ENCODE measurements around the gene RNF224.

The RNF224 gene

GRCh38 chr9:137226338-137227053 is 806 bp upstream of the RNF224 start:
- no peak for TF ChIP-seq CTCF (IDR thresholded peaks at IDR 0.05; ENCODE audit: extremely low read depth, missing control alignments)

DNA sequence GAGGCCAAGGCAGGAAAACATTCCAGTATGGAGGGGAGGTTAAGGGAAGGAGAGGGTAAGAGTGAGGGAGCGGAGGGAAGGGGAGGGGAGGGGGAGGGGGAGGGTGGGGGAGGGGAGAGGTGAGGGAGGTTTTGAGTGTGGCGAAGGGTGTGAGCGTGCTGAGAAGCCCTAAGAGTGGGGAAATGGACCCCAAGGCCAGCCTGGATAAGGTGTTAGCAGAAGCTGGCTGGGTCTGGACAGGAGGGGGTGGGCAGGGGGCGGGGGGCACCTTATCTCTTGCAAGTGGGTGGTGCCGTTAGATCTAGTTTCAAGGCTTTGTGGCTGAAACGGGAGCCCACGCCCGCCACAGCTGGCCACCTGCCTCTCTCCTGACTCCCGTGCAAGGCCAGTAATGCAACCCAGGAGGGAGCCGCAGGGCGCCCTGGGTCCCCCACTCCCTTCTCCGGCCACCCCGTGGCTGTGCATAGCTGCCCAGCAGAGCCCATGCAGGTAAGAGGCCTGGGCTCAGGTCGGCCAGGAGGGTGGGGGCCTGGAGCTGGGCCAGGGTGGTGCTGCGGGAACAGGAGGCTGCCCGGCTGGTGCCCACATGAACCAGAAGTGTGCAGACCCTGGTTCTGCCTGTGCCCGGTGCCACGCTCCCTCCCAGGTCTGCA is 677 bp downstream of the RNF224 start:
- no peak for TF ChIP-seq CTCF (IDR thresholded peaks at IDR 0.05; ENCODE audit: extremely low read depth, missing control alignments)
- DNase-seq (ENCODE audit: low spot score), result no peak

More at GRCh38 chr9:137226338-137227053, 806 bp upstream of the RNF224 start:
- DNase-seq (ENCODE audit: low spot score), result no peak

GRCh38 chr9:137228506-137228967 is 1.2 kb downstream of the RNF224 start:
- TF ChIP-seq CTCF (IDR thresholded peaks at IDR 0.05; ENCODE audit: extremely low read depth, missing control alignments), result no peak
- no peak for DNase-seq (ENCODE audit: low spot score)

DNA sequence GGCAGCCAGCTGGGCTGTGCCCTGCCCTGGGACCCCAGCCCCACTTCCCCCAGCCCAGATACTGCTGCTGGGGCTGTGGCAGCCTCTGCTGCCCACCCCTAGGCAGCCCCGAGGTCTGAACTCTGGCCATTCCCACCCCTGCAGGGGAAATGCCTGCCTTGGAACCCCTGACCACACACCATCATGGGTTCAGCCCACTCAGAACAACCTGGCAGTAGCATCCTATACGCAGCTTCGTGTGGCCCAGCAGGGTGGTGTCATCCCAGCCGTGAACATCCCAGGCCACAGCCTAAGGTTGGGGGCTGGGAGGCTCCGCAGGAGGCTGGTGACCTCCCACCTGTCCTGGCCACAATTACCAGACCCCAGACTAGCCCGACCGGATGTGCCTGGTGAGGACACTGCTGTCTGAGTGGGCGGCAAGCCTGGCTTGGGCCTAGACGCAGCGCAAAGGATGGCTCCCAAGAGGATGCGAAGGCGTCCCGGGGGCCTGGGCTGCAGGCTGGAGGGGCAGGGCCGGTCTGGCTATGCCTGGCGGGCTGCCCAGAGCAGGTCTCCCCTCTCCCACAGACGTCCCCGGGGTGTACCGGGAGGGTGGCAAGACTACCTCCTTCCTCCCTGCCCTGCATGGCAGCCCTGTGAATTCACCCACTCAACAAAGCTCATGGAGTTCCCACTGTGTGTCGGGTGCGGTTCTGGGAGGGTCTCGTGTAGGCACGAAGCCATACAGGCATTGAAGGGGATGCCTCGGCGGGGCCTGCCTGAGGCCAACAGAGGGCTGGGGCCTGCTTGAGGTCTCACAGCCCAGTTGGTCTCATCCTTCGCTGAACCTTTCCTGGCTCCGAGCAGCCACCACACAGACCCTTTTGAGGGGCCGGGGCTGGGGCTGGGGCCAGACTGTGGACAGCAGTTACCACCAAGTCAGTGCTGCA is 1.9 kb downstream of the RNF224 start:
- no peak for TF ChIP-seq CTCF (IDR thresholded peaks at IDR 0.05; ENCODE audit: extremely low read depth, missing control alignments)
- DNase-seq (ENCODE audit: low spot score), result no peak

DNA sequence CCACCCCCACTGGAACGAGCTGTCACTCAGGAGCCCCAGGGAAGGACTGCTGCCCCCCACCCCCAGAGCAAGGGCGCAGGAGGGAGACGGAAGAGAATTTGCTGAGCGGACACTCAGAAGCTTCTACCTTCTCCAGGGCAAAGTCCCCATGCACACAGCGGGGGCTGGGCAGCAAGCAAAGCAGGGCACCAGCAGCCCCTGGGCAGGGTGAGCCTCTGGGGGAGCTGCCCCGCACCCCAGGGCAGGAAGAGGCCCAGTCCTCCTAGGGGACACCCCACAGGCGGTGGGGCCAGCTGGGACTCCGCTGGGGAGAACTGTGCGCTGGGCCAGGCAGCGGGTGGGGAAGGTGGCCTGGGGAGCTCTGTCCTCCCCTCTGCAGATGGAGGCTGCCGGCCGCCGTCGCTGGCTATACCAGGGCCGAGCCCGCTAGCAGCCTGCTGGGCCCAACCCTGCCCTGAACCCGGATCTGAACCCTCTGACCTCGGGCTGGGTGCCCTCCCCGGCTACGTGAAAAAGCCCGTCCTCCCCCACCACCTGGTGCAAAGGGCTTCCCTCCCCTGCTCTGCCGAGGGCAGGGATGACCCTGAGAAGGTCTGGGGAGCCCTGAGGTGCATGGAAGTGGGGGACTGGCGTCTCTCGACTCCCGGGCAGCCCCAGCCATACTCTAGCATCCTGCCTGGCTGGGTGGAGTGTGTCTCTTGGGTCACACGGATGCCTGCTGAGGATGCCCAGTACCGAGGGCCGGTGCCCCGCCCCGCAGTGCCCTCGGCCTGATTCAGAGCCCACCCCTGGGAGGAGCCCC is 2.8 kb downstream of the RNF224 start:
- DNase-seq (ENCODE audit: low spot score), result no peak
- TF ChIP-seq CTCF (IDR thresholded peaks at IDR 0.05; ENCODE audit: extremely low read depth, missing control alignments), result no peak

GRCh38 chr9:137230705-137231371 is 3.5 kb downstream of the RNF224 start, which contains the start of gene SLC34A3:
Gene SLC34A3 (plus strand): TSS chr9:137230901. CDS start chr9:137231703, 802 bp downstream.
- DNase-seq (ENCODE audit: low spot score), result no peak
- no peak for TF ChIP-seq CTCF (IDR thresholded peaks at IDR 0.05; ENCODE audit: extremely low read depth, missing control alignments)

All from GM20000 (cell line).